Natural killer cell (primary cell): ENCODE data around the gene ADAMTS14. TPM values are rescaled to one million over a fixed set of nuclear protein-coding genes. Genes with fewer than 3 reads are reported as not detected.

ENCODE experiments used
- ATAC-seq, 3 donors: fragments of 150-1000 bp in 2 of 3; fragments of 200-7000 bp in 1 of 3; cut with Tn5 transposase; 1 replicate in 1 of 3; 2 replicates in 2 of 3; pipeline ENCODE4 v1.10.0; 2021; ENCODE audit warnings: mild to moderate bottlenecking in 2 of 3, moderate library complexity in 2 of 3
- DNase-seq, 2 donors: peaks; one replicate each; pipeline versions ENCODE4 v3.0.0 to v3.0.0-alpha.2; 2013 to 2021; ENCODE audit warnings: mixed read lengths in 1 of 2
- H3K27ac ChIP-seq: one replicate; pipeline ENCODE4 v1.5.1; 2013; ENCODE audit warnings: mild to moderate bottlenecking, low read length
- H3K27me3 ChIP-seq: one replicate; pipeline ENCODE4 v1.6.1; 2013; ENCODE audit warnings: low read length; ENCODE audit not compliant: control insufficient read depth, insufficient read depth
- H3K36me3 ChIP-seq: one replicate; pipeline ENCODE4 v1.6.1; 2013; ENCODE audit warnings: low read length; ENCODE audit not compliant: control insufficient read depth, insufficient read depth
- H3K4me1 ChIP-seq: one replicate; pipeline ENCODE4 v1.6.1; 2013; ENCODE audit warnings: low read length; ENCODE audit not compliant: control insufficient read depth, insufficient read depth
- H3K4me3 ChIP-seq: one replicate; pipeline ENCODE4 v1.5.1; 2013; ENCODE audit warnings: low read length
- H3K9me3 ChIP-seq: one replicate; pipeline ENCODE4 v1.6.1; 2013; ENCODE audit warnings: low read length; ENCODE audit not compliant: control insufficient read depth, insufficient read depth
- H3K27ac Mint-ChIP-seq, 2 donors: one replicate each; pipeline ENCODE4 v1.8.0; 2022; ENCODE audit warnings: mild to moderate bottlenecking in 2 of 2, mixed read lengths in 2 of 2, moderate library complexity in 1 of 2
- H3K27me3 Mint-ChIP-seq, 2 donors: one replicate each; pipeline ENCODE4 v1.8.0; 2022; ENCODE audit warnings: low read depth in 2 of 2, mixed read lengths in 2 of 2
- H3K36me3 Mint-ChIP-seq: one replicate; pipeline ENCODE4 v1.8.0; 2022; ENCODE audit warnings: mixed read lengths
- H3K4me1 Mint-ChIP-seq, 2 donors: one replicate each; pipeline ENCODE4 v1.8.0; 2022; ENCODE audit warnings: mixed read lengths in 2 of 2
- H3K4me3 Mint-ChIP-seq: one replicate; pipeline ENCODE4 v1.8.0; 2022; ENCODE audit warnings: mild to moderate bottlenecking, moderate library complexity, mixed read lengths
- H3K9me3 Mint-ChIP-seq, 2 donors: one replicate each; pipeline ENCODE4 v1.8.0; 2022; ENCODE audit warnings: mixed read lengths in 2 of 2
- WGBS: methylation state at CpG from one replicate; pipeline ENCODE4 v1.1.7; 2013; ENCODE audit warnings: missing lambda C conversion rate; ENCODE audit not compliant: insufficient coverage; 5-methylcytosine and 5-hydroxymethylcytosine counted together
- intact Hi-C: fragments of 100-400 bp; cut with micrococcal nuclease; formaldehyde crosslinking; loops from one replicate; pipeline ENCODE4 v1.14.2; 2022
- total RNA-seq, 4 donors: library from RNA; stranded (reverse); fragments of 120-200 nt in 1 of 4; gene quantifications; one replicate each; pipeline versions ENCODE4 v1.2.3 to v1.2.4, GENCODE V29; 2013 to 2022
- TF ChIP-seq, protein P1 (sequence below): fragments of 200-600 bp; IDR thresholded peaks from one replicate; pipeline ENCODE4 v1.8.0; 2022; ENCODE audit warnings: antibody characterized with exemption

ADAMTS14 gene
- total RNA-seq, 3 donors from 2014 or later (not counting 1 experiment from before 2014, with no cell fraction given): 0.70 to 1.5 (median 1.1) TPM

DNA sequence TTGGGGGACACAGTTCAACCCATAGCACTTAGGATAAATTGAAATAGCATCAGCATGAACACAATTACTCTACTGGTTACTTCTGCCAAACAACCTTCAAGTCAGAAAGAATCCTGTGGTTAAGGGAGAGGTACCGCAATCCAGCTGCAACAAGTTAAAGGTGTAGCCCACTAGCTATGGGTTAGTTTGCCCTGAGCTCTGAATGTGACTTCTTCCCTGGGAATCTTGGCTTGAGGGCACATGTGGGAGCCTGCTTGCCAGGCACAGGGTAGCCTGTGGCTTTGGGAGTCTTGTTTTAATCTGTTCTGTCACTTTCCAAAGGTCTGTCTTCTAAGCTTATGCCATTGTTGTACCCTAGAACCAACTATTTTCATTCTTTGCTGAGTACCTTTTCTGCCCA lies 134.5 kb downstream of the ADAMTS14 start:
- 100% methylated on average over 1 of the region's 1 CpG for WGBS
- peaks cover 4 to 24% of the 10 kb centered on the region in 2 donors for H3K27me3 Mint-ChIP-seq
- intact Hi-C loops: no loop called here

DNA sequence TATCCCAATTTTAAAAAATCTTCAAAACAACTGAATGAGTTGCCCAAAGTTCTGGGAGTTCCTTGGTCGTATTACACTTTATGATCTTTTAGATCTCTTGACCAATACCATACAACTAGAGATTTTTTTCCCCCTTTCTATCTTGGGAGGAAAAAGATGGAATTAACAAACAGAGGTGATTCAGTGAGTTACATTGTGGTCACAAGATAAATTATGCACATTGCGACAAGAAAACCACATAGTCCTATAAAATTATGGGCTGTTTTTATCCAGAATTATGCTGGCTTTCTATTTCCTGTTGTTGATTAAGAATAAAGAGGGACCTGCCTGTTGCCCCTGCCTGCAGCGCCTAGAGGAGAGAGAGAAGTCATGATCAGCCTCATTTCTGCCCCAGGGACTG lies 135.2 kb downstream of the ADAMTS14 start:
- Mint-ChIP-seq H3K4me3 (no peak overlapping the region), H3K9me3 (no peaks in the 10 kb centered on the region), H3K27ac (no peak overlapping the region), H3K36me3 (no peaks in the 10 kb centered on the region), H3K27me3 (peaks cover 4 to 19% of the 10 kb centered on the region in 2 donors), H3K4me1 (no peaks in the 10 kb centered on the region)
- H3K27me3 ChIP-seq: peaks cover 2% of the 10 kb centered on the region
- no peak for DNase-seq
- no peak overlapping the region for H3K4me3 ChIP-seq
- TF ChIP-seq, protein P1, sequence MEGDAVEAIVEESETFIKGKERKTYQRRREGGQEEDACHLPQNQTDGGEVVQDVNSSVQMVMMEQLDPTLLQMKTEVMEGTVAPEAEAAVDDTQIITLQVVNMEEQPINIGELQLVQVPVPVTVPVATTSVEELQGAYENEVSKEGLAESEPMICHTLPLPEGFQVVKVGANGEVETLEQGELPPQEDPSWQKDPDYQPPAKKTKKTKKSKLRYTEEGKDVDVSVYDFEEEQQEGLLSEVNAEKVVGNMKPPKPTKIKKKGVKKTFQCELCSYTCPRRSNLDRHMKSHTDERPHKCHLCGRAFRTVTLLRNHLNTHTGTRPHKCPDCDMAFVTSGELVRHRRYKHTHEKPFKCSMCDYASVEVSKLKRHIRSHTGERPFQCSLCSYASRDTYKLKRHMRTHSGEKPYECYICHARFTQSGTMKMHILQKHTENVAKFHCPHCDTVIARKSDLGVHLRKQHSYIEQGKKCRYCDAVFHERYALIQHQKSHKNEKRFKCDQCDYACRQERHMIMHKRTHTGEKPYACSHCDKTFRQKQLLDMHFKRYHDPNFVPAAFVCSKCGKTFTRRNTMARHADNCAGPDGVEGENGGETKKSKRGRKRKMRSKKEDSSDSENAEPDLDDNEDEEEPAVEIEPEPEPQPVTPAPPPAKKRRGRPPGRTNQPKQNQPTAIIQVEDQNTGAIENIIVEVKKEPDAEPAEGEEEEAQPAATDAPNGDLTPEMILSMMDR: no peak
- 54% methylated on average over 2 of the region's 3 CpGs for WGBS
- H3K36me3 ChIP-seq: no peaks in the 10 kb centered on the region
- ATAC-seq: no peak
- H3K9me3 ChIP-seq: no peaks in the 10 kb centered on the region
- no peak overlapping the region for H3K27ac ChIP-seq
- intact Hi-C loops: no loop called here
- H3K4me1 ChIP-seq: no peaks in the 10 kb centered on the region

More for the DNA sequence above, 134.5 kb downstream of the ADAMTS14 start:
- ATAC-seq (no peak), DNase-seq (no peak)
- H3K27me3 ChIP-seq: peaks cover 2% of the 10 kb centered on the region
- Mint-ChIP-seq H3K4me3 (no peak overlapping the region), H3K27ac (no peak overlapping the region), H3K4me1 (no peaks in the 10 kb centered on the region), H3K9me3 (no peaks in the 10 kb centered on the region), H3K36me3 (no peaks in the 10 kb centered on the region)
- H3K4me3 ChIP-seq: no peak overlapping the region
- no peaks in the 10 kb centered on the region for H3K9me3 ChIP-seq
- TF ChIP-seq, protein P1: no peak
- no peak overlapping the region for H3K27ac ChIP-seq
- no peaks in the 10 kb centered on the region for H3K4me1 ChIP-seq
- no peaks in the 10 kb centered on the region for H3K36me3 ChIP-seq

DNA sequence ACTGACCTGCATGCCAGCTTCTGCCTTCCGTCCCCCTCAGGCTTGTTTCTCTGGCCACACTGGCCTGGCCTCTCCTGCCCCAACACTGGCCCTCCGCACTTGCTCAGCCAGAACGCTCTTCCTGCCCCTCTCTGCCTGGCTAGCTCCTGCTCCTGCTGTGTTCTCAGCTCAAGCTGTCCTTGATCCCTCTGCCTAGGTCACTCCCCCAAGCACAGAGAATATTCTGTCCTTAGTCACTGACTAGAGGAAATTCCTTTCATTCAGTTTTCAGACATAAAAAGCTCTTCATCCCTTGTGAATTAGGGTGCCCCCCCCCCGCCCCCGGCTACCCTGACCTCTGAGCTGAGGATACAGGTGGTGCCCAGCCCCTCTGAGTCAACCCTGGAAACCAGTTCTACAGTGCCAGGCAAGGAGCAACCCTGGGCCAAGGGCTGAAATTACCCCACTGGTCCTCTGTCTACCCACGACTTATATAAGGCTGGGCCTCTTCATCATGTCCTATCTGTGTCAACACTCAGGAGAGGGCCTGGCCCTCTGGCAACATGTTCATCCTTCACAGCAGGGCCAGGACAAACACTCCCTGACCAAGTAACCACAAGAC lies 136.8 kb downstream of the ADAMTS14 start:
- H3K27me3 Mint-ChIP-seq: peaks cover 4 to 16% of the 10 kb centered on the region in 2 donors
- H3K9me3 Mint-ChIP-seq: no peaks in the 10 kb centered on the region
- peaks cover 2% of the 10 kb centered on the region for H3K27me3 ChIP-seq
- no peak overlapping the region for H3K4me3 ChIP-seq
- peaks cover 0 to under 1% of the 10 kb centered on the region in 2 donors for H3K4me1 Mint-ChIP-seq
- no peaks in the 10 kb centered on the region for H3K9me3 ChIP-seq
- ATAC-seq (no peak), DNase-seq (no peak)
- H3K27ac ChIP-seq: no peak overlapping the region
- intact Hi-C loops: no loop called here
- no peaks in the 10 kb centered on the region for H3K36me3 ChIP-seq
- TF ChIP-seq, protein P1: no peak
- H3K4me3 Mint-ChIP-seq: no peak overlapping the region
- WGBS: 96% methylated on average over 6 of the region's 6 CpGs
- no peaks in the 10 kb centered on the region for H3K4me1 ChIP-seq
- H3K36me3 Mint-ChIP-seq: no peaks in the 10 kb centered on the region
- no peak overlapping the region for H3K27ac Mint-ChIP-seq

DNA sequence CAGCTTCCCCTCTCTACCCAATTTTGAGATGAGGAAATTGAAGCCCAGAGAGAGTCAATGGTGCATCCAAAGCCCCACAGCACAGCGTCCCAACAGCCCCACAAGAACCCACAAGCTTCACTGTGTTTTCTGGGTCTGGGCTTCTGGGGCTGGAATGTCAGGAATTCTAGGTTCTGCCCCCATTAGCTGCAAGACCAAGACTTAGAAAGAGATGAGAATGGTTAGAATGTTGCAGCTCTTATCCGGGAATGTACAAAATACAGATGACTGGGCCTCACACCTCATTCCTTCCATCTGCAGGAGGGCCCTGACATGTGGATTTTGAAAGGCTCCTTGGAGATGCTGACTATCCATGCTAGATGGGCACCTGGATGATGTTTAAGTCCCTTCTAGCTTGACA lies 137.4 kb downstream of the ADAMTS14 start:
- Histone ChIP-seq H3K36me3 (no peaks in the 10 kb centered on the region), H3K27ac (no peak overlapping the region), H3K4me1 (no peaks in the 10 kb centered on the region), H3K27me3 (peaks cover 2% of the 10 kb centered on the region), H3K9me3 (no peaks in the 10 kb centered on the region), H3K4me3 (no peak overlapping the region)
- DNase-seq (no peak), ATAC-seq (no peak)
- Mint-ChIP-seq H3K27me3 (peaks cover 4 to 13% of the 10 kb centered on the region in 2 donors), H3K27ac (no peak overlapping the region), H3K9me3 (no peaks in the 10 kb centered on the region), H3K4me3 (no peak overlapping the region), H3K36me3 (no peaks in the 10 kb centered on the region), H3K4me1 (peaks cover 0 to 7% of the 10 kb centered on the region in 2 donors)
- intact Hi-C loops: no loop called here
- TF ChIP-seq, protein P1: no peak
- WGBS: 100% methylated on average over 1 of the region's 2 CpGs
